Prostate gland (tissue), 2 donors: ENCODE results near the gene RAB30. TPM values are rescaled to one million over a fixed set of nuclear protein-coding genes. Genes with fewer than 3 reads are reported as not detected.

ENCODE experiments used
- DNase-seq: peaks from one replicate; pipeline ENCODE4 v3.0.0-alpha.2; 2019; ENCODE audit warnings: low spot score
- H3K27ac ChIP-seq, 2 donors: fragments of 200-600 bp; sonication (generic); 2 replicates each; pipeline ENCODE4 v1.5.1; 2017 to 2019
- H3K27me3 ChIP-seq: fragments of 200-600 bp; sonication (generic); replicated peaks from 2 replicates; pipeline ENCODE4 v1.5.1; 2019; ENCODE audit not compliant: insufficient read depth
- H3K36me3 ChIP-seq, 2 donors: fragments of 200-600 bp; sonication (generic); 1 replicate in 1 of 2; 2 replicates in 1 of 2; pipeline versions ENCODE4 v1.5.1 to v1.8.1; 2017 to 2019
- H3K4me1 ChIP-seq: fragments of 200-600 bp; sonication (generic); replicated peaks from 2 replicates; pipeline ENCODE4 v1.5.1; 2019
- H3K4me3 ChIP-seq, 2 donors: fragments of 200-600 bp; sonication (generic); 2 replicates each; pipeline ENCODE4 v1.5.1; 2017 to 2019
- H3K9me3 ChIP-seq: fragments of 200-600 bp; sonication (generic); 2 replicates; pipeline ENCODE4 v1.5.1; 2017
- CTCF ChIP-seq, 4 experiments: fragments of 200-600 bp in 2 of 4; fragments of 450-650 bp in 2 of 4; sonication (generic) in 2 of 4; IDR thresholded peaks; 1 replicate in 3 of 4; 2 replicates in 1 of 4; pipeline ENCODE4 v1.5.1; 2016 to 2019; ENCODE audit warnings: antibody characterized with exemption in 4 of 4, mild to moderate bottlenecking in 2 of 4, moderate library complexity in 2 of 4
- POLR2A ChIP-seq: fragments of 450-650 bp; IDR thresholded peaks from one replicate; pipeline ENCODE4 v1.6.1; 2016; ENCODE audit warnings: antibody characterized with exemption, mild to moderate bottlenecking
- POLR2AphosphoS5 ChIP-seq: sonication (generic); formaldehyde crosslinking; IDR thresholded peaks from one replicate; pipeline ENCODE4 v1.6.1; 2017; ENCODE audit warnings: antibody characterized with exemption
- WGBS: methylation state at CpG from one replicate; pipeline ENCODE4 v1.1.5; 2018; 5-methylcytosine and 5-hydroxymethylcytosine counted together
- intact Hi-C: fragments of 100-400 bp; cut with DNase I; formaldehyde crosslinking; loops from one replicate; pipeline ENCODE4 v1.14.2; 2022
- total RNA-seq, 2 donors: library from RNA; depleted of rRNA; stranded (reverse); fragments of >200 nt; gene quantifications; one replicate each; pipeline ENCODE4 v1.1.0, GENCODE V29; 2016

Gene RAB30
- total RNA-seq, 2 donors from 2014 or later: 13.3 to 15.9 TPM

- WGBS: 86% methylated on average over 3 of the region's 3 CpGs
- Histone ChIP-seq H3K4me1 (peaks cover 4% of the 10 kb centered on the region), H3K9me3 (no peaks in the 10 kb centered on the region), H3K27ac (no peak overlapping the region), H3K36me3 (no peaks in the 10 kb centered on the region), H3K4me3 (no peak overlapping the region), H3K27me3 (no peaks in the 10 kb centered on the region)
- no peak for TF ChIP-seq POLR2AphosphoS5
- no peak for TF ChIP-seq POLR2A
- TF ChIP-seq CTCF (IDR thresholded peaks at IDR 0.05): no peak
- intact Hi-C loops: no loop called here
- no peak for DNase-seq
Measured at GRCh38 chr11:83024270-83024854, 47.3 kb downstream of the RAB30 start.

- no peaks in the 10 kb centered on the region for H3K27me3 ChIP-seq
- no peak overlapping the region for H3K27ac ChIP-seq
- DNase-seq: no peak
- intact Hi-C loops: no loop called here
- peaks cover 4% of the 10 kb centered on the region for H3K4me1 ChIP-seq
- WGBS: 69% methylated on average over 4 of the region's 4 CpGs
- no peaks in the 10 kb centered on the region for H3K36me3 ChIP-seq
- no peaks in the 10 kb centered on the region for H3K9me3 ChIP-seq
- TF ChIP-seq POLR2A: no peak
- TF ChIP-seq POLR2AphosphoS5: no peak
- TF ChIP-seq CTCF (IDR thresholded peaks at IDR 0.05): no peak
- H3K4me3 ChIP-seq: no peak overlapping the region
Measured at GRCh38 chr11:83023410-83023809, 48.3 kb downstream of the RAB30 start.

GRCh38 chr11:83021780-83022125 is 49.9 kb downstream of the RAB30 start:
- intact Hi-C loops: no loop called here
- Histone ChIP-seq H3K4me1 (peaks cover 4% of the 10 kb centered on the region), H3K9me3 (no peaks in the 10 kb centered on the region), H3K27ac (no peak overlapping the region), H3K4me3 (no peak overlapping the region), H3K27me3 (no peaks in the 10 kb centered on the region), H3K36me3 (no peaks in the 10 kb centered on the region)
- 93% methylated on average over 2 of the region's 2 CpGs for WGBS
- DNase-seq: no peak
- no peak for TF ChIP-seq CTCF (IDR thresholded peaks at IDR 0.05)
- TF ChIP-seq POLR2AphosphoS5: no peak
- TF ChIP-seq POLR2A: no peak

GRCh38 chr11:83020942-83021779 is 50.5 kb downstream of the RAB30 start:
- 93% methylated on average over 17 of the region's 17 CpGs for WGBS
- no peaks in the 10 kb centered on the region for H3K36me3 ChIP-seq
- H3K4me1 ChIP-seq: peaks cover 4% of the 10 kb centered on the region
- no peaks in the 10 kb centered on the region for H3K9me3 ChIP-seq
- TF ChIP-seq POLR2A (no peak), CTCF (IDR thresholded peaks at IDR 0.05) (no peak), POLR2AphosphoS5 (no peak)
- intact Hi-C loops: no loop called here
- no peak overlapping the region for H3K27ac ChIP-seq
- H3K4me3 ChIP-seq: no peak overlapping the region
- no peaks in the 10 kb centered on the region for H3K27me3 ChIP-seq
- DNase-seq: no peak
